Measurements from ENCODE around the gene EVC2. TPM values are rescaled to one million over a fixed set of nuclear protein-coding genes. Genes with fewer than 3 reads are reported as not detected.

EVC2 gene
- total RNA-seq, 1 donor from 2014 or later: 8.2 TPM

- DNase-seq (ENCODE audit: low read depth): no peak
Measured at GRCh38 chr4:5544762-5545161, 163.6 kb downstream of the EVC2 start.

GRCh38 chr4:5543681-5544080 lies 164.7 kb downstream of the EVC2 start:
- no peak for FAIRE-seq
- Histone ChIP-seq H3K4me3 (ENCODE audit: low read depth, low read length) (no peak overlapping the region), H3K27me3 (ENCODE audit: control insufficient read depth, insufficient read depth, low read length) (no peaks in the 10 kb centered on the region), H3K36me3 (ENCODE audit: control insufficient read depth, insufficient read depth, low read length) (no peaks in the 10 kb centered on the region)
- DNase-seq (ENCODE audit: low read depth): no peak
- TF ChIP-seq CTCF (IDR thresholded peaks at IDR 0.05; ENCODE audit: insufficient read depth, low read length, severe bottlenecking): no peak

More at GRCh38 chr4:5544762-5545161, 163.6 kb downstream of the EVC2 start:
- Histone ChIP-seq H3K27me3 (ENCODE audit: control insufficient read depth, insufficient read depth, low read length) (no peaks in the 10 kb centered on the region), H3K36me3 (ENCODE audit: control insufficient read depth, insufficient read depth, low read length) (no peaks in the 10 kb centered on the region), H3K4me3 (ENCODE audit: low read depth, low read length) (no peak overlapping the region)
- TF ChIP-seq CTCF (IDR thresholded peaks at IDR 0.05; ENCODE audit: insufficient read depth, low read length, severe bottlenecking): no peak
- FAIRE-seq: no peak

- FAIRE-seq: no peak
- H3K27me3 ChIP-seq (ENCODE audit: control insufficient read depth, insufficient read depth, low read length): no peaks in the 10 kb centered on the region
- H3K4me3 ChIP-seq (ENCODE audit: low read depth, low read length): no peak overlapping the region
- TF ChIP-seq CTCF (IDR thresholded peaks at IDR 0.05; ENCODE audit: insufficient read depth, low read length, severe bottlenecking): no peak
- no peaks in the 10 kb centered on the region for H3K36me3 ChIP-seq (ENCODE audit: control insufficient read depth, insufficient read depth, low read length)
- no peak for DNase-seq (ENCODE audit: low read depth)
Measured at GRCh38 chr4:5541169-5541568, 167.2 kb downstream of the EVC2 start.

GRCh38 chr4:5539584-5539983 lies 168.8 kb downstream of the EVC2 start:
- FAIRE-seq: no peak
- DNase-seq (ENCODE audit: low read depth): no peak
- no peak for TF ChIP-seq CTCF (IDR thresholded peaks at IDR 0.05; ENCODE audit: insufficient read depth, low read length, severe bottlenecking)
- Histone ChIP-seq H3K4me3 (ENCODE audit: low read depth, low read length) (no peak overlapping the region), H3K36me3 (ENCODE audit: control insufficient read depth, insufficient read depth, low read length) (peaks cover 1% of the 10 kb centered on the region), H3K27me3 (ENCODE audit: control insufficient read depth, insufficient read depth, low read length) (no peaks in the 10 kb centered on the region)

- H3K36me3 ChIP-seq (ENCODE audit: control insufficient read depth, insufficient read depth, low read length): peaks cover 1% of the 10 kb centered on the region
- FAIRE-seq (no peak), DNase-seq (ENCODE audit: low read depth) (no peak)
- no peak overlapping the region for H3K4me3 ChIP-seq (ENCODE audit: low read depth, low read length)
- no peaks in the 10 kb centered on the region for H3K27me3 ChIP-seq (ENCODE audit: control insufficient read depth, insufficient read depth, low read length)
- no peak for TF ChIP-seq CTCF (IDR thresholded peaks at IDR 0.05; ENCODE audit: insufficient read depth, low read length, severe bottlenecking)
Measured at GRCh38 chr4:5532100-5532499, 176.3 kb downstream of the EVC2 start.

GRCh38 chr4:5528031-5528436 lies 180.3 kb downstream of the EVC2 start:
- no peaks in the 10 kb centered on the region for H3K36me3 ChIP-seq (ENCODE audit: control insufficient read depth, insufficient read depth, low read length)
- no peak for TF ChIP-seq CTCF (IDR thresholded peaks at IDR 0.05; ENCODE audit: insufficient read depth, low read length, severe bottlenecking)
- H3K27me3 ChIP-seq (ENCODE audit: control insufficient read depth, insufficient read depth, low read length): no peaks in the 10 kb centered on the region
- no peak overlapping the region for H3K4me3 ChIP-seq (ENCODE audit: low read depth, low read length)
- FAIRE-seq (no peak), DNase-seq (ENCODE audit: low read depth) (no peak)

Data from bronchial epithelial cell (primary cell).